ENCODE results near the gene SARNP. TPM values are rescaled to one million over a fixed set of nuclear protein-coding genes. Genes with fewer than 3 reads are reported as not detected.

The SARNP gene
- total and polyA plus RNA-seq, 9 of the 15 experiments (the other 6 are each of a cell fraction or from before 2014, with no cell fraction given) = 70.1 to 400 (median 198) TPM

DNA sequence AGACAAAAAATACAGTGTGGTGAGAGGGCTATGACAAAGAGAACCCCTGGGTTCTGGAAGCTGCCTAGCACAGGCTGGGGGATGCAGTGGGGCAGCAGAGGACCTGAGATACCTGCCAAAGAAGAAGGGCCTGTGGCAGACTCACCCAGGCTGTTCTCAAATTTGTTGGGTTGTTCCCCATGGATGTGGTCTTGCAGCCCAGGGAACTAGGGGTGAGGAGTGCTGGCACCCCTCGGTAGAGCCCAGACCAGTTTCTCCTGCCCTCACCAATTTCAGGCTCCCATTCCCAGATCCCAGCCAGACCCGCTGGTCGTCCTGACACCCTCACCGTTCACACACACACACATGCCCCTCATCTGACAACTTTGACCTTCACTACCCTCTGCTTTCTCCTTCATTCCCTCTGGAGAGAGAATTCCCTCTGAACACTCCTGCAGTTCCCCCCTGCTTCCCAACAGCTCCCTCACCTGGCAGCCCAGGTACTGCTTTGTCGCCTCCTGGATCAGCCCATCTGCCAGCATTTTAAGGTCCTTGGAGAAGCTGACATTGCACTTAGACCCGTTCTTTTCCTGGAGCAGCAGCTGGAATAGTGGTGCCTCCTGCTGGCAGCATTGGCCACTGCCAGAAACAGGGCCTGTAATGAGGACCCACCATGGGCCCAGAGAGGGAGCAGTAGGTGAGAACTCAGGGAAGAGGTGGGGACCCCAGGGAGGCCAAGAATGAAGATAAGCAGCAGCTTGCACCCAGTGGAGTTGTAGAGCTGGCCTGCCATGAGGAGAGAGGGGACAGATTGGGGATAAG, 80.5 kb downstream of the SARNP start (continued):
- TF ChIP-seq, protein P1, sequence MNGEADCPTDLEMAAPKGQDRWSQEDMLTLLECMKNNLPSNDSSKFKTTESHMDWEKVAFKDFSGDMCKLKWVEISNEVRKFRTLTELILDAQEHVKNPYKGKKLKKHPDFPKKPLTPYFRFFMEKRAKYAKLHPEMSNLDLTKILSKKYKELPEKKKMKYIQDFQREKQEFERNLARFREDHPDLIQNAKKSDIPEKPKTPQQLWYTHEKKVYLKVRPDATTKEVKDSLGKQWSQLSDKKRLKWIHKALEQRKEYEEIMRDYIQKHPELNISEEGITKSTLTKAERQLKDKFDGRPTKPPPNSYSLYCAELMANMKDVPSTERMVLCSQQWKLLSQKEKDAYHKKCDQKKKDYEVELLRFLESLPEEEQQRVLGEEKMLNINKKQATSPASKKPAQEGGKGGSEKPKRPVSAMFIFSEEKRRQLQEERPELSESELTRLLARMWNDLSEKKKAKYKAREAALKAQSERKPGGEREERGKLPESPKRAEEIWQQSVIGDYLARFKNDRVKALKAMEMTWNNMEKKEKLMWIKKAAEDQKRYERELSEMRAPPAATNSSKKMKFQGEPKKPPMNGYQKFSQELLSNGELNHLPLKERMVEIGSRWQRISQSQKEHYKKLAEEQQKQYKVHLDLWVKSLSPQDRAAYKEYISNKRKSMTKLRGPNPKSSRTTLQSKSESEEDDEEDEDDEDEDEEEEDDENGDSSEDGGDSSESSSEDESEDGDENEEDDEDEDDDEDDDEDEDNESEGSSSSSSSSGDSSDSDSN (IDR thresholded peaks at IDR 0.05; ENCODE audit: borderline replicate concordance in 1 of 2, low read depth in 2 of 2, low read length in 2 of 2) = 0 out of 4 replicates have a peak, but pooled peaks of 1 of the 2 experiments have one; percentile 25
- TF ChIP-seq ZBTB1 (CRISPR knock-in tag; IDR thresholded peaks at IDR 0.05; ENCODE audit: borderline replicate concordance, low read depth) = no peak
- TF ChIP-seq STAG1 (CRISPR knock-in tag; IDR thresholded peaks at IDR 0.05; ENCODE audit: borderline replicate concordance) = peak; percentile 35; the same call in 1 of the 2 replicates
- no peak for TF ChIP-seq RBM25 (IDR thresholded peaks at IDR 0.05; ENCODE audit: low read depth, low read length, severe bottlenecking)
- TF ChIP-seq, protein P2, sequence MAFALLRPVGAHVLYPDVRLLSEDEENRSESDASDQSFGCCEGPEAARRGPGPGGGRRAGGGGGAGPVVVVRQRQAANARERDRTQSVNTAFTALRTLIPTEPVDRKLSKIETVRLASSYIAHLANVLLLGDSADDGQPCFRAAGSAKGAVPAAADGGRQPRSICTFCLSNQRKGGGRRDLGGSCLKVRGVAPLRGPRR (CRISPR knock-in tag; IDR thresholded peaks at IDR 0.05) = no peak
- 0 out of 2 replicates have a peak, but pooled peaks have one; percentile 28 for TF ChIP-seq TOE1 (IDR thresholded peaks at IDR 0.05; ENCODE audit: borderline replicate concordance)
- no peak for TF ChIP-seq TOE1 (CRISPR knock-in tag; IDR thresholded peaks at IDR 0.05; ENCODE audit: borderline replicate concordance, low read depth)
- TF ChIP-seq CREM (IDR thresholded peaks at IDR 0.05; ENCODE audit: low read depth) = peak; percentile 41; the same call in 1 of the 2 replicates
- peak; percentile 77 for TF ChIP-seq CTBP1 (IDR thresholded peaks at IDR 0.05; ENCODE audit: borderline replicate concordance)
- no peak for TF ChIP-seq HCFC1 (IDR thresholded peaks at IDR 0.05; ENCODE audit: low read depth, low read length)
- TF ChIP-seq KDM2B (CRISPR knock-in tag; IDR thresholded peaks at IDR 0.05) = no peak
- TF ChIP-seq ZNF282 (CRISPR knock-in tag; IDR thresholded peaks at IDR 0.05) = no peak
- TF ChIP-seq KDM4B (IDR thresholded peaks at IDR 0.05; ENCODE audit: borderline replicate concordance in 2 of 2, low read depth in 1 of 2) = no peak
- TF ChIP-seq MTA3 (IDR thresholded peaks at IDR 0.05; ENCODE audit: borderline replicate concordance) = peak; percentile 53; the same call in 1 of the 2 replicates
- TF ChIP-seq CTCFL (IDR thresholded peaks at IDR 0.05; ENCODE audit: borderline replicate concordance, insufficient read depth, low read depth, low read length, poor library complexity, severe bottlenecking) = peak; percentile 1
- TF ChIP-seq CREB3L1 (IDR thresholded peaks at IDR 0.05; ENCODE audit: borderline replicate concordance, low read depth) = no peak
- TF ChIP-seq, protein P3, sequence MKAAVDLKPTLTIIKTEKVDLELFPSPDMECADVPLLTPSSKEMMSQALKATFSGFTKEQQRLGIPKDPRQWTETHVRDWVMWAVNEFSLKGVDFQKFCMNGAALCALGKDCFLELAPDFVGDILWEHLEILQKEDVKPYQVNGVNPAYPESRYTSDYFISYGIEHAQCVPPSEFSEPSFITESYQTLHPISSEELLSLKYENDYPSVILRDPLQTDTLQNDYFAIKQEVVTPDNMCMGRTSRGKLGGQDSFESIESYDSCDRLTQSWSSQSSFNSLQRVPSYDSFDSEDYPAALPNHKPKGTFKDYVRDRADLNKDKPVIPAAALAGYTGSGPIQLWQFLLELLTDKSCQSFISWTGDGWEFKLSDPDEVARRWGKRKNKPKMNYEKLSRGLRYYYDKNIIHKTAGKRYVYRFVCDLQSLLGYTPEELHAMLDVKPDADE (conservative IDR thresholded peaks at IDR 0.05; ENCODE audit: control insufficient read depth, low read depth, low read length) = no peak
- no peak for TF ChIP-seq YBX1 (IDR thresholded peaks at IDR 0.05)

Data from K562 (cell line).